ENCODE results near the gene SZT2.

Gene SZT2

DNA sequence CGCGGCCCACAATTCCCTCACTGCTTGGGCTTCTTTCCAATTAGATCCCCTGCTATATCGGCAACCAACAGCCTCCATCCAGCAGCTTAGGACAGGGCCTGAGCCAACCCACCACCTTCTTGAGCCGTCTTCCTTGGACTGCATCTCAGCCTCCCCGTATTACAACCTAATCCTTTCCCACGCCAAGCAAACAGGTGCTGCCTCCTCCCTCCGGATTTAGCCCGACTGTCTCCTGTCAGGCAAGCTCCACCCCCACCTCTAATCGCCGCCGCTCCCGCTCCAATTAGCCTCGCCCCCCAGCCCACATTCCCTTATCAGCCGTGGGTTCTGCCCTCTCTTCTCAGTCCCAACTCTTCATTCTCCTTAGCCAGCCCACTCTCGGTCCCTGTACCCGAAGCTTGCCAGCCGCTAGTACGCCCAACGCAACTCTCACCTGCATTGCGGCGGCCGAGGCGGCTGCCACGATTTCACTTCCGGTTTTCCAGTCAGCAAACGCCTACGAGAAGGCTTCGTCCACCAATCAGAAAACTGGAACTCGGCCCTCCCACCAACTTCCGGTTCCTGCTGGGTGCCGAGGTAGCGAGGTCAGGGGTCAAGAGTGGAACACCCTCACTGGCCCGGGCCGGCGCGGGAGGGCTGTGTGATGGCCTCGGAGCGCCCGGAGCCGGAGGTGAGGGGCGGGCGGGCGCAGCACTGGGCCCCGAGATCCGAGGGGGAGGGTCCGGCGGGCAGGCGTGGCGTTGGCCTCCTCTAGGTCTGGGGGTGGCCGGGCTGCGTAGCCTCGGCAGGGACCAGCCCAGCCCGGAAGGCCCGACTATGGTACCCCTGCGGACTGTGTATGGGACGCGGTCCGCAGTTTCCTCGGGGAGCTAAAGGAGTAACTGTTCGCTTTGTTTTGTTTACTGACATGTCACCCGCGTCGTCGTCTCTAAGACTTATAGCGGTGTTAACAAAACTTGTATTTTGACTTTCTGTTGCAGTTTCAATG is at the start of gene SZT2, which contains the start of gene MED8:
TSS of gene SZT2 (plus strand) at position 574 of the 988 bp plus-strand sequence. CDS start at position 644, 70 bp downstream.
TSS of gene MED8 (minus strand) at position 475 of the 988 bp plus-strand sequence. CDS start at position 439, 36 bp downstream.
- TF ChIP-seq GATA3 (IDR thresholded peaks at IDR 0.05; ENCODE audit: low read depth, low read length), result no peak
- TF ChIP-seq GATA2 (IDR thresholded peaks at IDR 0.05; ENCODE audit: low read depth, low read length), result no peak

GRCh38 chr1:43340559-43340958 is 49.1 kb upstream of the SZT2 start:
- TF ChIP-seq GATA3 (IDR thresholded peaks at IDR 0.05; ENCODE audit: low read depth, low read length), result no peak
- TF ChIP-seq GATA2 (IDR thresholded peaks at IDR 0.05; ENCODE audit: low read depth, low read length), result no peak

DNA sequence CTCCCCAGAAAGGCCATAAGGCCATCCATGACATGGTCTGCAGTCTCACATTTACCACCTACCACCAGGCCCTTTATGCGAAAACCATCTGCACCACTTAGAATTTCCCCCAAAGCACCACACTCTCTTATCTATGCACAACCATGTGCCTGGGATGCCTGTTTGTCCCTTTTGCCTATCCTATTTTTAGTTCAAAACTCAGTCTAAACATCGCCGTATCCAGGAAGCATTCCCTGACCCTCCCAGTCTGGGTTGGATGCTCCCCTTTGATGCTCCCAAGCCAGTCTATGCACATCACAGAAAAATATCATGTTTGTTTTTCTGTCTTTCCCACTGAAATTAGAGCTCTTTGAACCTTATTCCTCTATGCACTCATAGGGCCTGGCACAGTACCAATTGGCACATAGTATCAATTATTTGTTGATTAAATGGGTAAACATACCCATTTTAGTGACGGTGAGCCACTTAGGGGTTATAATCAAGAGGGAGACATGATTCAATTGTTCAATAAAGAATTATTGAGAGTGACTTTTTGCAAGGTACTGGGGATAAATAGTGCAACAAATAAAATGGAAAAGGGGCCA is 45.3 kb upstream of the SZT2 start:
- no peak for TF ChIP-seq GATA2 (IDR thresholded peaks at IDR 0.05; ENCODE audit: low read depth, low read length)
- no peak for TF ChIP-seq GATA3 (IDR thresholded peaks at IDR 0.05; ENCODE audit: low read depth, low read length)

DNA sequence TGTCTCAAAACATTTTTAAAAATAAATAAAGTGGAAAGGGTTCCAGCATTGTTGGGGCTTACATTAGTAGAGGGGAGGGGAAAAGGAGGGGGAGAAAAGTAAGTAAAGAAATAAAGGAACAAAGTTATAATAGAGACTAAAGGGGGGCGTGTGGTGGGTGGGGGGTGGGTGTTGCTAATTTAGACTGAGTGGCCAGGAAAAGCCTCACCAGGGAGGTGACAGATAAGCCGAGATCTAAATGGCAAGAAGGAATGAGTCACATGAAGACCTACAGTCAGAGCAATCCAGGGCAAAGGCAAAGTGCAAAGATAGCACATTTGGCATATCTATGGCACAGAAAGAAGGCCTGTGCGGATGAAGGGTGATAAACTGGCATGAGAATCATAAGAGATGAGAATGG is 44.6 kb upstream of the SZT2 start:
- TF ChIP-seq GATA2 (IDR thresholded peaks at IDR 0.05; ENCODE audit: low read depth, low read length) (no peak), GATA3 (IDR thresholded peaks at IDR 0.05; ENCODE audit: low read depth, low read length) (no peak)

GRCh38 chr1:43346636-43347035 is 43.1 kb upstream of the SZT2 start:
- no peak for TF ChIP-seq GATA3 (IDR thresholded peaks at IDR 0.05; ENCODE audit: low read depth, low read length)
- TF ChIP-seq GATA2 (IDR thresholded peaks at IDR 0.05; ENCODE audit: low read depth, low read length), result no peak

DNA sequence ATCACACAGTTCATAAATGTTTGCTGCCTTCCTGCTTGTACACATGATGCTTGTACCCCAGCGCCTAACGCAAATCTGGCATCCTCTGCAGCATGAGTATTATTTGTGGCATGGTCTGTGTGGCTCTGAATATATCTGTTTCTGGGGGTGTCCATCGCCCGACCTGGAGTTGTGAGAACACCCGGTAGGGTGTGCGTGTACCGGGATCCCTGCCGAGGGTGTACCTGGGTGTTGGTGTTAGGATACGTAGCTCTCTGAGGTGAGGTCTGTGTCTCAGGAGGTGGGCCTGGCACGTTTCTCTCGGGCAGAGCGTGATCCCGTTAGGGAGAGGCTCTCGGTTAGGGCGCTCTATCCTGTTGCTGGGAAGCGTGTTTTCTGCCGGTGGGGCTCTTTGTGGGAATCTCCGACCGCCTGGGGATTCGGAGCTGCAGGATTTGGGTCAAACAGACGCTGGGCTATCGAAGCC is 41.3 kb upstream of the SZT2 start:
- no peak for TF ChIP-seq GATA2 (IDR thresholded peaks at IDR 0.05; ENCODE audit: low read depth, low read length)
- TF ChIP-seq GATA3 (IDR thresholded peaks at IDR 0.05; ENCODE audit: low read depth, low read length), result no peak

- TF ChIP-seq GATA3 (IDR thresholded peaks at IDR 0.05; ENCODE audit: low read depth, low read length) (no peak), GATA2 (IDR thresholded peaks at IDR 0.05; ENCODE audit: low read depth, low read length) (no peak)
These were observed 40.7 kb upstream of the SZT2 start for GRCh38 chr1:43348809-43349593.

- TF ChIP-seq GATA2 (IDR thresholded peaks at IDR 0.05; ENCODE audit: low read depth, low read length) (no peak), GATA3 (IDR thresholded peaks at IDR 0.05; ENCODE audit: low read depth, low read length) (no peak)
These were observed 39.9 kb upstream of the SZT2 start for GRCh38 chr1:43349594-43350306.

GRCh38 chr1:43350976-43351375 is 38.7 kb upstream of the SZT2 start:
- TF ChIP-seq GATA2 (IDR thresholded peaks at IDR 0.05; ENCODE audit: low read depth, low read length) (no peak), GATA3 (IDR thresholded peaks at IDR 0.05; ENCODE audit: low read depth, low read length) (no peak)

GRCh38 chr1:43351421-43352350 is 38.0 kb upstream of the SZT2 start:
- TF ChIP-seq GATA3 (IDR thresholded peaks at IDR 0.05; ENCODE audit: low read depth, low read length), result no peak
- no peak for TF ChIP-seq GATA2 (IDR thresholded peaks at IDR 0.05; ENCODE audit: low read depth, low read length)

DNA sequence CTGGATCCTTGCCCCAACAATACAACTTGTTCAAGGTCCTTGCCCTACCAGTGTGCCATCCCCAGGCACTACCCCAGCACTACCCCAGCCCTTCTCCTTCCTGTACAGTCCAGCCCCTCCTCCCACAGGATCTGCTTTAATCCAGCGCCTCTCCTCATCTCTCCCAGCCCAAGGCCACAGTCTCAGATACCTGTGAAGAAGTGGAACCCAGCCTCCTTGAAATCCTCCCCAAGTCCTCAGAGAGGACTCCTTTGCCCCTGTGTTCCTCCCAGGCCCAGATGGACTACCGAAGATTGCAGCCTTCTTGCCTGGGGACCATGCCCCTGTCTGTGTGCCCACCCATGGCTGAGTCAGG is 37.4 kb upstream of the SZT2 start:
- TF ChIP-seq GATA2 (IDR thresholded peaks at IDR 0.05; ENCODE audit: low read depth, low read length), result no peak
- TF ChIP-seq GATA3 (IDR thresholded peaks at IDR 0.05; ENCODE audit: low read depth, low read length), result no peak

GRCh38 chr1:43352881-43353280 is 36.8 kb upstream of the SZT2 start:
- TF ChIP-seq GATA2 (IDR thresholded peaks at IDR 0.05; ENCODE audit: low read depth, low read length) (no peak), GATA3 (IDR thresholded peaks at IDR 0.05; ENCODE audit: low read depth, low read length) (no peak)
